Thoracic aorta (tissue), 2 donors: ENCODE results near the gene RAC2. TPM values are rescaled to one million over a fixed set of nuclear protein-coding genes. Genes with fewer than 3 reads are reported as not detected.

Experiments used
- ATAC-seq: fragments of 150-250 bp; one replicate; pipeline ENCODE4 v1.8.0; 2017; ENCODE audit warnings: low read depth; ENCODE audit not compliant: insufficient number of reproducible peaks, low FRiP score
- DNase-seq: peaks from one replicate; pipeline ENCODE4 v3.0.0-alpha.2; 2020; ENCODE audit warnings: low spot score
- H3K27ac ChIP-seq, 2 donors: fragments of 200-600 bp; sonication (generic); 1 replicate in 1 of 2; 2 replicates in 1 of 2; pipeline ENCODE4 v1.5.1; 2016; ENCODE audit warnings: mild to moderate bottlenecking in 2 of 2, moderate library complexity in 2 of 2
- H3K27me3 ChIP-seq: fragments of 200-600 bp; sonication (generic); replicated peaks from 2 replicates; pipeline ENCODE4 v1.6.0; 2016; ENCODE audit warnings: mild to moderate bottlenecking; ENCODE audit not compliant: insufficient read depth
- H3K36me3 ChIP-seq: fragments of 200-600 bp; sonication (generic); one replicate; pipeline ENCODE4 v1.5.1; 2016
- H3K4me1 ChIP-seq, 2 donors: fragments of 200-600 bp; sonication (generic); 1 replicate in 1 of 2; 2 replicates in 1 of 2; pipeline versions ENCODE4 v1.5.1 to v1.6.0; 2016; ENCODE audit warnings: low read depth in 2 of 2, mild to moderate bottlenecking in 1 of 2; ENCODE audit not compliant: control insufficient read depth in 1 of 2
- H3K4me3 ChIP-seq: fragments of 200-600 bp; sonication (generic); 2 replicates; pipeline ENCODE4 v1.5.1; 2016; ENCODE audit warnings: mild to moderate bottlenecking
- H3K9me3 ChIP-seq: fragments of 200-600 bp; sonication (generic); 2 replicates; pipeline ENCODE4 v1.5.1; 2016
- total RNA-seq, 2 donors: library from RNA; depleted of rRNA; stranded (reverse); fragments of >200 nt; gene quantifications; one replicate each; pipeline versions ENCODE4 v1.1.0 to v1.2.3, GENCODE V29; 2016
- TF ChIP-seq, protein P1 (sequence below): fragments of 200-600 bp; sonication (generic); IDR thresholded peaks from one replicate; pipeline ENCODE4 v1.5.1; 2019; ENCODE audit warnings: antibody characterized with exemption

The RAC2 gene
- total RNA-seq, 2 donors from 2014 or later, result 10.7 to 16.2 TPM

- Histone ChIP-seq H3K27ac (no peak overlapping the region), H3K4me1 (peaks cover 24 to 29% of the 10 kb centered on the region in 2 donors), H3K4me3 (no peak overlapping the region), H3K27me3 (no peaks in the 10 kb centered on the region), H3K36me3 (no peaks in the 10 kb centered on the region), H3K9me3 (no peaks in the 10 kb centered on the region)
- DNase-seq (no peak), ATAC-seq (no peak)
- TF ChIP-seq, protein P1, sequence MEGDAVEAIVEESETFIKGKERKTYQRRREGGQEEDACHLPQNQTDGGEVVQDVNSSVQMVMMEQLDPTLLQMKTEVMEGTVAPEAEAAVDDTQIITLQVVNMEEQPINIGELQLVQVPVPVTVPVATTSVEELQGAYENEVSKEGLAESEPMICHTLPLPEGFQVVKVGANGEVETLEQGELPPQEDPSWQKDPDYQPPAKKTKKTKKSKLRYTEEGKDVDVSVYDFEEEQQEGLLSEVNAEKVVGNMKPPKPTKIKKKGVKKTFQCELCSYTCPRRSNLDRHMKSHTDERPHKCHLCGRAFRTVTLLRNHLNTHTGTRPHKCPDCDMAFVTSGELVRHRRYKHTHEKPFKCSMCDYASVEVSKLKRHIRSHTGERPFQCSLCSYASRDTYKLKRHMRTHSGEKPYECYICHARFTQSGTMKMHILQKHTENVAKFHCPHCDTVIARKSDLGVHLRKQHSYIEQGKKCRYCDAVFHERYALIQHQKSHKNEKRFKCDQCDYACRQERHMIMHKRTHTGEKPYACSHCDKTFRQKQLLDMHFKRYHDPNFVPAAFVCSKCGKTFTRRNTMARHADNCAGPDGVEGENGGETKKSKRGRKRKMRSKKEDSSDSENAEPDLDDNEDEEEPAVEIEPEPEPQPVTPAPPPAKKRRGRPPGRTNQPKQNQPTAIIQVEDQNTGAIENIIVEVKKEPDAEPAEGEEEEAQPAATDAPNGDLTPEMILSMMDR, result no peak
These were observed 53.7 kb downstream of the RAC2 start for GRCh38 chr22:37190262-37190780.

GRCh38 chr22:37188901-37189466 lies 55.1 kb downstream of the RAC2 start:
- Histone ChIP-seq H3K27me3 (no peaks in the 10 kb centered on the region), H3K36me3 (no peaks in the 10 kb centered on the region), H3K4me3 (no peak overlapping the region), H3K9me3 (no peaks in the 10 kb centered on the region), H3K27ac (peak overlapping the region in 1 of 2 donors; percentile 82), H3K4me1 (peaks cover 24 to 29% of the 10 kb centered on the region in 2 donors)
- TF ChIP-seq, protein P1, result no peak
- ATAC-seq, result no peak
- DNase-seq, result no peak

DNA sequence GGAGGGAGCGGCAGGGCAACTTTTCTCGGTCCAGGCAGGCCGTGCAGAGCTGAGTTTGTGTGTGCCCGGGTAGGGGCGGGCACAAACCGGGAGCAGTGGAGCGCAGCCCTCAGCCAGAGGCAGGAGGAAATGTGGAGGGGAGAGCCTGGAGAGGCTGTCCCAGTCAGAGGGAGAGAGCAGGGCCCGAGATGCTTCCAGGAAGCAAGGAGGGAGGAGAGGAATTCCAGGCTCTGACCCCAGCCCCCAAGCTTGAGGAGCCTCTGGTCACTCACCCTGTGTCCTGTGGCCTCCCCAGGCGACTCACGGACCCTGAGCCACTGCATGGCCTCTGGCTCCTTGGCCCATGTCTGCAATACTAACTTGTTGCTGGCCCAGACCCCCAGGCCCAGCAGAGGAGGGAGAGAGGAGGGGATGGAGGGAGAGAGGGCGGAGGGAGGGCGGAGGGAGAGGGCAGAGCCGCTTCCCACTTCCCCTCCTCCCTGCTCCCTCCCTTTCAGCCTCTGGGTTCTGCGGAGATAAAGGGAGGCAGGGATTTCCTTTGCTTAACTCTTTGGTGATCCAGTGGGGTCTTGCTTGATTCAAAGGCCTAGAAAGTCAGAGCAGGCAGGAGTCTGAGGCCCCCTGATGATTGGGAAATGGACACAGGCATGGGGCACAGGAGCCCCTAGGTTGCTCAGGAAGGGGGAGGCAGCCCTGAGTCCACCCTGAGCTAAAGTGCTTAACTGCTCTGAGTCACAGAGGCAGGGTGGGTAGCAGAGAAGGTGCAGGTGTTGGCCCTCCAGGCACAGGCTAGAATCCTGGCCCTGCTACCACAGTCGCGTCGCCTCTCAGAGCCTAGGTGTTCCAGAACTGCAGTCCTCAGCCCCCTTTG lies 55.9 kb downstream of the RAC2 start, which contains the start of gene C1QTNF6:
C1QTNF6 (minus strand) TSS at position 357 of the 871 bp plus-strand sequence; CDS start at position 323, 34 bp downstream.
- Histone ChIP-seq H3K9me3 (no peaks in the 10 kb centered on the region), H3K27ac (peak within 1 kb of the TSS; percentile 52 to 82), H3K36me3 (no peaks in the 10 kb centered on the region), H3K4me3 (peak within 1 kb of the TSS; percentile 67), H3K4me1 (peaks cover 24 to 29% of the 10 kb centered on the region in 2 donors), H3K27me3 (no peaks in the 10 kb centered on the region)
- ATAC-seq (no peak), DNase-seq (no peak)
- TF ChIP-seq, protein P1, result no peak

DNA sequence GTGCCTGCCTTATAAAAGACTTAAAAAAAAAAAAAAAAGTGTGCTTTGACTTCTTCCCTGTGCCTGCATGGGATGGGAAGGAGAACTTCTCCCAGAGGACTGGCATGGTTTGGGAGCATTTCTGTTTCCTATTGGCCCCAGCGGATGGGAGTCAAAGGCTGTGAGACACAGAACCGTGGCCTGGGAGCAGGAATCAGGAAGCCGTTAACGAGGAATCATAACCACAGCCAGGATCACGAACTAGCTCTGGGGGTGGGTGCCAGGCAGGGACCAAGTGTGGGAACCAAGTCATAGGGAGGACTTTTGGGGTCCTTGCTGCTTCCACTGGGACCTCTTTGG lies 56.5 kb downstream of the RAC2 start:
- H3K4me1 ChIP-seq, result peaks cover 24 to 29% of the 10 kb centered on the region in 2 donors
- H3K27me3 ChIP-seq, result no peaks in the 10 kb centered on the region
- H3K4me3 ChIP-seq, result peak overlapping the region; percentile 67
- DNase-seq, result no peak
- peak overlapping the region; percentile 52 to 82 for H3K27ac ChIP-seq
- TF ChIP-seq, protein P1, result no peak
- H3K36me3 ChIP-seq, result no peaks in the 10 kb centered on the region
- no peaks in the 10 kb centered on the region for H3K9me3 ChIP-seq
- ATAC-seq, result no peak

DNA sequence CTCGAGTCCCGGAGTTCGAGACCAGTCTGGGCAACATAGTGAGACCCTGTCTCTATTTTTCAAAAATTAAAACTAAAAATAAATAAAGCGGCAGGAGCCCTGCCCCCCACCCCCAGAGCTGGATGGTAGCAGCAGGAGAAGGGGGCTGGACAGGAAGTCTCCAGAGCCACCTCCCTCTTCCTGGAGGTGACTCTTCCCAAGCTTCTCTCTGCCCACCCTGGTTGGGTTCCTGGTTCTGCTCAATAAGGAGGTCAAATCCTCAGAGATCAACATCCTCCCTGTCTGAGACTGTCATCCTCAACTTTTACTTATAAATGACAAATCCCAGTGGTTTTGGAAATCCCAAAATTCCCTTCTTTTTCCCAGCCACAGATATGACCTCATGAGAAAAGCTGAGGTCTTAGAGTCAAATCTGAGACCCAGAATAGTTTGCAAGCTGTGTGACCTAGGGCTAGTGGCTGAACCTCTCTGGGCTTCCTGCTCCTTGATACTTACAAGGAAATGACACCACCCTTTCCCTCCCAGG lies 57.0 kb downstream of the RAC2 start:
- H3K27me3 ChIP-seq, result no peaks in the 10 kb centered on the region
- no peak for ATAC-seq
- TF ChIP-seq, protein P1, result no peak
- DNase-seq, result no peak
- H3K36me3 ChIP-seq, result no peaks in the 10 kb centered on the region
- peak overlapping the region in 1 of 2 donors; percentile 82 for H3K27ac ChIP-seq
- H3K4me3 ChIP-seq, result peak overlapping the region; percentile 67
- peaks cover 24 to 29% of the 10 kb centered on the region in 2 donors for H3K4me1 ChIP-seq
- H3K9me3 ChIP-seq, result no peaks in the 10 kb centered on the region
